OCI-LY1 (cell line): Measurements from ENCODE around the gene EIF5A.

ENCODE experiments used
- H2AFZ ChIP-seq: fragments of 200-600 bp; sonication (generic), shearing (Covaris generic); 2 replicates; pipeline ENCODE4 v1.6.0; 2014; ENCODE audit warnings: antibody characterized with exemption, mild to moderate bottlenecking, low read length
- H3F3A ChIP-seq: fragments of 200-600 bp; sonication (generic), shearing (Covaris generic); 2 replicates; pipeline ENCODE4 v1.6.0; 2014; ENCODE audit warnings: mild to moderate bottlenecking, antibody characterized with exemption, low read length, moderate library complexity; ENCODE audit not compliant: insufficient read depth
- H3K27ac ChIP-seq: fragments of 200-600 bp; sonication (generic); 2 replicates; pipeline ENCODE4 v1.5.1; 2014; ENCODE audit warnings: low read length, mixed run types, mild to moderate bottlenecking, low read depth; ENCODE audit not compliant: poor library complexity, severe bottlenecking
- H3K27me3 ChIP-seq: fragments of 200-600 bp; sonication (generic); 2 replicates; pipeline ENCODE4 v1.6.0; 2014; ENCODE audit warnings: antibody characterized with exemption, mild to moderate bottlenecking, low read length, moderate library complexity; ENCODE audit not compliant: insufficient read depth
- H3K36me3 ChIP-seq: fragments of 200-600 bp; sonication (generic); 2 replicates; pipeline ENCODE4 v1.6.1; 2014; ENCODE audit warnings: mild to moderate bottlenecking, antibody characterized with exemption, low read length, moderate library complexity, mixed read lengths; ENCODE audit not compliant: insufficient read depth
- H3K4me1 ChIP-seq: fragments of 200-600 bp; sonication (generic); 2 replicates; pipeline ENCODE4 v1.5.1; 2014; ENCODE audit warnings: mild to moderate bottlenecking, low read length, moderate library complexity; ENCODE audit not compliant: insufficient read depth, severe bottlenecking
- H3K4me2 ChIP-seq: fragments of 200-600 bp; sonication (generic), shearing (Covaris generic); 2 replicates; pipeline ENCODE4 v1.6.1; 2014; ENCODE audit warnings: low read length
- H3K4me3 ChIP-seq: fragments of 200-600 bp; sonication (generic); 2 replicates; pipeline ENCODE4 v1.5.1; 2014; ENCODE audit warnings: low read length, low read depth, mild to moderate bottlenecking, mixed read lengths; ENCODE audit not compliant: poor library complexity, severe bottlenecking
- H3K79me2 ChIP-seq: fragments of 200-600 bp; shearing (Covaris generic); 2 replicates; pipeline ENCODE4 v1.6.1; 2016; ENCODE audit warnings: mixed run types, low read length, mixed read lengths; ENCODE audit not compliant: insufficient read depth
- H3K9ac ChIP-seq: fragments of 200-600 bp; sonication (generic), shearing (Covaris generic); 2 replicates; pipeline ENCODE4 v1.6.1; 2014; ENCODE audit warnings: mild to moderate bottlenecking, low read length, mixed read lengths
- H3K9me2 ChIP-seq: fragments of 200-600 bp; sonication (generic), shearing (Covaris generic); 2 replicates; pipeline ENCODE4 v1.6.1; 2014; ENCODE audit warnings: low read depth, mild to moderate bottlenecking, low read length, mixed read lengths
- H3K9me3 ChIP-seq: fragments of 200-600 bp; shearing (Covaris generic); 2 replicates; pipeline ENCODE4 v1.6.1; 2014; ENCODE audit warnings: low read length, mixed read lengths
- H4K20me1 ChIP-seq: fragments of 200-600 bp; sonication (generic), shearing (Covaris generic); 2 replicates; pipeline ENCODE4 v1.6.0; 2016; ENCODE audit warnings: mild to moderate bottlenecking, low read length; ENCODE audit not compliant: insufficient read depth
- EZH2 ChIP-seq: fragments of 200-600 bp; sonication (generic), shearing (Covaris generic); IDR thresholded peaks from 2 replicates; pipeline ENCODE4 v1.8.0; 2017; ENCODE audit warnings: borderline replicate concordance, mixed run types, mild to moderate bottlenecking, antibody characterized with exemption, low read length, moderate library complexity, mixed read lengths
- TF ChIP-seq, protein P1 (sequence below): fragments of 200-600 bp; sonication (generic), shearing (Covaris generic); IDR thresholded peaks from 2 replicates; pipeline ENCODE4 v1.5.1; 2017; ENCODE audit warnings: mild to moderate bottlenecking, antibody characterized with exemption, low read length, moderate library complexity, mixed read lengths

Gene EIF5A

DNA sequence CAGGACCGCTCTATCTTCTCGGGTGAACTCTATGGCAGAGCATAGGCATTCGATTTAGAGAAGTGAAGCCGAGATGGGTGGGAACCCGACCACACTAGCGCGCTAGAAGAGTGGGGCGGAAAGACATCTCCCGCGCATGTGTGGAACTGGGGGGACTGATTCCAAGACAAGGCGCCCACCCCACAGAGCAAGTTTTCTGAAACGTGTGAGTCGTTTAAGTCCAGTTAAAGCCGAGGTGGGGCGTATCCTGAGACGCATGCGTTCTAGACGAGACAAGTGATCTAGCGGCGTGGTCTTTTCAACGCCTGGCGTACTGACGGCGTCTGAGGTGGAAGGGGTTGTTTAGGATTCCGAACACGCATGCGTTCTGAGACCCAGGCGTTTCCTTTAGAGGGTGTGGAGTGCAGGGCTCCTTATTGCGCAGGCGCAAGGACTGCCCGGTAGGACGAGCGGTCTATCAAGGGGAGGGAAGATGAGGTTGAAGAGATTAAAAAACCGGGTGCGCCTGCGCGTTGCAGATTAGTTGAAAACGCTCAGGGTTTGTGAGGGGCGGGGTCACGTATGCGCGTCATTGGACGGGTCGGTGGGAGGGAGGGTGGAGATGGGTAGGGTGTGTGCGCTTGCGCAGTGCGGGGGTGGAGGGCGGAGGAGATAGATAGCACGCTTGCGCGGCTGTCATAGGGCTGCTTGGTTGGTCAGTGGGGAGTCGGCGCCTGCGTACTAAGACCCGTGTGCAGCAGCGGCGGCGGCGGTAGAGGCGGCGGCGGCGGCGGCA, at the start of gene EIF5A:
TSS of gene EIF5A (plus strand) at position 718 of the 775 bp plus-strand sequence. CDS start 2,008 bp downstream, outside the sequence.
- TF ChIP-seq EZH2 = no peak
- TF ChIP-seq, protein P1, sequence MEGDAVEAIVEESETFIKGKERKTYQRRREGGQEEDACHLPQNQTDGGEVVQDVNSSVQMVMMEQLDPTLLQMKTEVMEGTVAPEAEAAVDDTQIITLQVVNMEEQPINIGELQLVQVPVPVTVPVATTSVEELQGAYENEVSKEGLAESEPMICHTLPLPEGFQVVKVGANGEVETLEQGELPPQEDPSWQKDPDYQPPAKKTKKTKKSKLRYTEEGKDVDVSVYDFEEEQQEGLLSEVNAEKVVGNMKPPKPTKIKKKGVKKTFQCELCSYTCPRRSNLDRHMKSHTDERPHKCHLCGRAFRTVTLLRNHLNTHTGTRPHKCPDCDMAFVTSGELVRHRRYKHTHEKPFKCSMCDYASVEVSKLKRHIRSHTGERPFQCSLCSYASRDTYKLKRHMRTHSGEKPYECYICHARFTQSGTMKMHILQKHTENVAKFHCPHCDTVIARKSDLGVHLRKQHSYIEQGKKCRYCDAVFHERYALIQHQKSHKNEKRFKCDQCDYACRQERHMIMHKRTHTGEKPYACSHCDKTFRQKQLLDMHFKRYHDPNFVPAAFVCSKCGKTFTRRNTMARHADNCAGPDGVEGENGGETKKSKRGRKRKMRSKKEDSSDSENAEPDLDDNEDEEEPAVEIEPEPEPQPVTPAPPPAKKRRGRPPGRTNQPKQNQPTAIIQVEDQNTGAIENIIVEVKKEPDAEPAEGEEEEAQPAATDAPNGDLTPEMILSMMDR = no peak
- Histone ChIP-seq H3F3A (peaks cover 10% of the 10 kb centered on the region), H3K4me1 (peaks cover 30% of the 10 kb centered on the region)

DNA sequence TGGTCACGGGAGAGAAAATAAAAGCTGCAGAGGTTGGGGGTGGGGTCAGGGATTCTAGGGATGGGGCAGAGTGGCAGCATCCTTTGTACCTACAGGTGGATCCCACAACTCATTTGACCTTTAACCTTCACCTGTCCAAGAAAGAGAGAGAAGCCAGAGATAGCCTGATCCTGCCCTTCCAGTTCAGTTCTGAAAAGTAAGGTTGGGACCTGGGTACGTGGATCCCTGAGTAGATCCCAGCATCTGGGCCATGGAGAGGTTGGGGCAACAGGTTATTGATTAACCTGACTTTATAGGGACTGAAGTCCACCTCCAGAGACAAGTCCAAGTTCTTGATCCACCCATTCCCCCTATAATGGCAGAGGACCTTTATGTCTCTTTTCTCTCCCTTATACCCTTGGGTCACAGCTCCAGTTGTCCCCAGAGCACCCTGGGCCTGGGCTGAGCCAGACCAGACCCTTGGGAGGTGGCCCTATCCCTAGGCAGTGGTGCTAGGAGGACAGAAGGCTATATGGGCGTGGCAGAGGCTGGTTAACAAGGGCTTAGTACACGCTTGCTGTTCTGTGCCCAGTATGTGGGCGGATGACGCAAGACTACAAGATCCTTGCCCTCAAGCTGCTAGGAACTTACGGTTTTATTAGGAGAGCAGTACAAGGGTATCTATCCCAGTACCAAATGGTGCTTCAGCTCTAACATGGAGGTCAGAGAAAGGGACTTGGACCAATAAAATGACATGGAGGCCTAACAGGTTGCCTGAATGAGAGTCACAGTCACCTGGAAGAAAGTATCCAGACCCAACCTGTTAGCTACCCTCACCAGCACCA, 48.5 kb upstream of the EIF5A start:
- Histone ChIP-seq H3K9me2 (no peaks in the 10 kb centered on the region), H3K4me3 (no peak overlapping the region), H3K9me3 (no peaks in the 10 kb centered on the region), H3K4me2 (no peak overlapping the region), H2AFZ (no peak overlapping the region), H3K9ac (no peak overlapping the region), H3K27ac (no peak overlapping the region), H4K20me1 (no peaks in the 10 kb centered on the region), H3F3A (no peaks in the 10 kb centered on the region), H3K79me2 (no peaks in the 10 kb centered on the region), H3K36me3 (peaks cover 42% of the 10 kb centered on the region), H3K4me1 (peaks cover 17% of the 10 kb centered on the region), H3K27me3 (peaks cover 7% of the 10 kb centered on the region; the same call in 1 of the 2 replicates)
- TF ChIP-seq EZH2 = no peak
- TF ChIP-seq, protein P1 = no peak

More for the DNA sequence above, at the start of gene EIF5A:
- Histone ChIP-seq H3K9me2 (no peaks in the 10 kb centered on the region), H4K20me1 (peaks cover 4% of the 10 kb centered on the region; the same call in 1 of the 2 replicates), H3K9me3 (no peaks in the 10 kb centered on the region), H3K4me3 (peak within 1 kb of the TSS; percentile 94), H3K79me2 (peaks cover 28% of the 10 kb centered on the region), H3K27me3 (no peaks in the 10 kb centered on the region), H3K27ac (peak within 1 kb of the TSS; percentile 95), H2AFZ (no peak within 1 kb of the TSS), H3K4me2 (peak within 1 kb of the TSS; percentile 81), H3K9ac (peak within 1 kb of the TSS; percentile 97), H3K36me3 (peaks cover 42% of the 10 kb centered on the region)

DNA sequence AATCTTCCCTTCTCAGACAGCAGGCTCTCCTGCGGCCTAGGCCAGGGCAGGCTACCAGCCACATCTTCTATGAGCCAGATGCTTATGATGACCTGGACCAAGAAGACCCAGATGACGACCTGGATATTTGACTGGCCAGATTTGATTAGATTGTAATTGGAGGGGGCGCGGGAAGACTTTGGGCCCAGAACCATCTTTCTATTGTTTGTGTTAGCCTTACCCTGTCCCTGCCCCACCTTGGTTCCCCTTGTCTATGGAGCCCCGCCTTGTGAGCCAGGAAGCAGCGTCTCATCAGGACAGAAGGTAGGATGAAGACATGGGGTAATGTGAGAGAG, 47.9 kb upstream of the EIF5A start:
- Histone ChIP-seq H3K4me1 (peaks cover 17% of the 10 kb centered on the region), H3K9ac (no peak overlapping the region), H3K27ac (no peak overlapping the region), H3K4me2 (no peak overlapping the region), H4K20me1 (no peaks in the 10 kb centered on the region), H2AFZ (no peak overlapping the region), H3K79me2 (no peaks in the 10 kb centered on the region), H3K4me3 (no peak overlapping the region), H3K27me3 (peaks cover 7% of the 10 kb centered on the region; the same call in 1 of the 2 replicates), H3F3A (no peaks in the 10 kb centered on the region), H3K9me2 (no peaks in the 10 kb centered on the region), H3K9me3 (no peaks in the 10 kb centered on the region), H3K36me3 (peaks cover 36% of the 10 kb centered on the region)
- no peak for TF ChIP-seq EZH2
- TF ChIP-seq, protein P1 = no peak
